Right lobe of liver (tissue), 6 donors: ENCODE results near the gene CDAN1. TPM values are rescaled to one million over a fixed set of nuclear protein-coding genes. Genes with fewer than 3 reads are reported as not detected.

Experiments
- ATAC-seq, 4 donors: fragments of 200-7000 bp; cut with Tn5 transposase; one replicate each; pipeline ENCODE4 v1.9.1; 2020; ENCODE audit warnings: mild to moderate bottlenecking in 4 of 4, moderate library complexity in 4 of 4
- DNase-seq, 3 donors: peaks; one replicate each; pipeline ENCODE4 v3.0.0-alpha.2; 2020
- H3K27ac ChIP-seq, 3 donors: fragments of 200-600 bp; one replicate each; pipeline ENCODE4 v1.8.0; 2022
- H3K27me3 ChIP-seq, 2 donors: fragments of 200-600 bp; one replicate each; pipeline ENCODE4 v1.8.0; 2022
- H3K36me3 ChIP-seq, 4 donors: fragments of 200-600 bp; sonication (generic) in 1 of 4; one replicate each; pipeline versions ENCODE4 v1.5.1 to v1.8.0; 2017 to 2022; ENCODE audit warnings: control low read depth in 1 of 4
- H3K4me1 ChIP-seq, 4 donors: fragments of 200-600 bp; sonication (generic) in 1 of 4; one replicate each; pipeline versions ENCODE4 v1.5.1 to v1.8.0; 2017 to 2022; ENCODE audit warnings: control low read depth in 1 of 4
- H3K4me3 ChIP-seq, 3 donors: fragments of 200-600 bp; one replicate each; pipeline ENCODE4 v1.8.0; 2022
- H3K9me3 ChIP-seq, 4 donors: fragments of 200-600 bp; sonication (generic) in 1 of 4; one replicate each; pipeline versions ENCODE4 v1.5.1 to v1.8.0; 2017 to 2022; ENCODE audit warnings: control low read depth in 1 of 4
- CTCF ChIP-seq, 4 donors: fragments of 200-600 bp in 3 of 4; fragments of 450-650 bp in 1 of 4; IDR thresholded peaks; one replicate each; pipeline versions ENCODE4 v1.5.1 to v1.8.0; 2016 to 2022; ENCODE audit warnings: antibody characterized with exemption in 4 of 4, mild to moderate bottlenecking in 2 of 4
- POLR2A ChIP-seq: fragments of 450-650 bp; IDR thresholded peaks from one replicate; pipeline ENCODE4 v1.6.1; 2017; ENCODE audit warnings: antibody characterized with exemption, mild to moderate bottlenecking
- WGBS: methylation state at CpG from one replicate; pipeline ENCODE4 v1.1.6; 2018; ENCODE audit warnings: low coverage, low lambda C conversion rate; ENCODE audit not compliant: insufficient coverage; ENCODE audit errors: missing lambda C conversion rate; 5-methylcytosine and 5-hydroxymethylcytosine counted together
- intact Hi-C, 2 donors: fragments of 100-400 bp; cut with DNase I; formaldehyde crosslinking; loops; one replicate each; pipeline versions ENCODE4 v1.11.2 to v1.14.1; 2022
- total RNA-seq, 6 experiments: library from RNA; depleted of rRNA in 2 of 6; stranded (reverse); fragments of >200 nt in 2 of 6; fragmentation: NEBNext Ultra II Directional in 3 of 6; extraction: Animal tissue kit (Norgen Biotek cat#: 25700) in 3 of 6; gene quantifications; one replicate each; pipeline versions ENCODE4 v1.1.0 to v1.2.4, GENCODE V29; 2016 to 2023
- donor health status: DM: no; HTN: yes; CAD: no.
- donor health status: DM: no; HTN: no; CAD: no.
- donor health status: DM: no; HTN: no; CAD: no.
- donor health status: DM: no; HTN: yes; CAD: no.
- donor health status: DM: no; HTN: yes; CAD: no.

The CDAN1 gene
- total RNA-seq, 6 experiments from 2014 or later, result 5.0 to 8.2 (median 6.3) TPM

DNA sequence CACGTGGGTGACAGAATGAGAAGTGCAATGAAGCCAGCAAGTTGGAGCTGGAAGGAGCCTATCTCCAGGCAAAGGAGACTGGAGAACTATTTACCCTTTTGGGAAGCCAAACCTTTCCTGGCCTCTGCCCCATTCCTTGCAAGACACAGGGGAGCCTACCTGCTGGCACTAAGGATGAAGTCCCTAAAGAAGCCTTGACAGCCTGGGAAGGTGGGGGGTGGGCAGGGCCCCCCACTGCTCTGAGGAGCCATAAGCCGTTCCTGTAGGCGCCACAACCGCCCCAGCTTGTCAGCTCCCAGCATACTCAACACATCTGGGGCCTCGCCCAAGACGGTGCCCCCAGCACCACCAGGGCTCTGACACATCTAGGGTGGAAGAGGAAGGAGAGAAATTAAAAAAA lies 5.5 kb downstream of the CDAN1 start:
- Histone ChIP-seq H3K4me1 (peaks cover 0 to 7% (median 0%) of the 10 kb centered on the region in 4 donors), H3K27me3 (no peaks in the 10 kb centered on the region), H3K4me3 (no peak overlapping the region), H3K36me3 (peaks cover 0 to 77% (median 22%) of the 10 kb centered on the region in 4 donors), H3K9me3 (no peaks in the 10 kb centered on the region), H3K27ac (no peak overlapping the region)
- TF ChIP-seq CTCF (IDR thresholded peaks at IDR 0.05) (no peak), POLR2A (no peak)
- 97% methylated on average over 6 of the region's 6 CpGs for WGBS
- DNase-seq (no peak), ATAC-seq (no peak)
- intact Hi-C loops, result no loop called here

- no peaks in the 10 kb centered on the region for H3K27me3 ChIP-seq
- intact Hi-C loops, result no loop called here
- TF ChIP-seq POLR2A (no peak), CTCF (IDR thresholded peaks at IDR 0.05) (no peak)
- no peaks in the 10 kb centered on the region for H3K9me3 ChIP-seq
- H3K4me1 ChIP-seq, result no peaks in the 10 kb centered on the region
- DNase-seq (no peak), ATAC-seq (no peak)
- no peak overlapping the region for H3K4me3 ChIP-seq
- peaks cover 0 to 85% (median 23%) of the 10 kb centered on the region in 4 donors for H3K36me3 ChIP-seq
- H3K27ac ChIP-seq, result no peak overlapping the region
- WGBS, result no CpG with 5 or more reads among the region's 14 CpGs
Observed at GRCh38 chr15:42730536-42730935, 6.4 kb downstream of the CDAN1 start.

DNA sequence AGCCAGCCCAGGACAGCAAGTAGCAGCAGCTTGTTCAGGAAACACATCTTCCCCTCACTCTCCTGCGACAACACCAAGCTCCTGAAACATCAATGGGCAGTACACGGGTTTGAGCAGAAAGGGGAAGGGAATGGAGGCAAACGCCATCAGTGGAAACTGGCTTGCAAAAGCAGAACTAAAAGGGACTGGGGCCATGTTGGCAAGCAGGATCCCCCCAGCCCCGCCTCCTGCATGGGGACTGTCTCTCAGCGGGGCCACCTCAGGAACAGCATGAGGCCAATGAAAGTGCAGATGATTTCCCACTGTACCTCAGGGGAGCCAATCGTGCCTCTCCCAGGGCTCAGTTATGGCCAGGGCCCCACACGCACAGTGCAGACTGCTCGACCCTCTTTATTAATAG lies 6.8 kb downstream of the CDAN1 start:
- Histone ChIP-seq H3K27ac (no peak overlapping the region), H3K9me3 (no peaks in the 10 kb centered on the region), H3K27me3 (no peaks in the 10 kb centered on the region), H3K4me1 (no peaks in the 10 kb centered on the region), H3K4me3 (no peak overlapping the region), H3K36me3 (peaks cover 0 to 86% (median 25%) of the 10 kb centered on the region in 4 donors)
- no peak for DNase-seq
- intact Hi-C loops, result no loop called here
- 81% methylated on average over 4 of the region's 8 CpGs for WGBS
- ATAC-seq, result no peak
- no peak for TF ChIP-seq CTCF (IDR thresholded peaks at IDR 0.05)
- TF ChIP-seq POLR2A, result no peak

DNA sequence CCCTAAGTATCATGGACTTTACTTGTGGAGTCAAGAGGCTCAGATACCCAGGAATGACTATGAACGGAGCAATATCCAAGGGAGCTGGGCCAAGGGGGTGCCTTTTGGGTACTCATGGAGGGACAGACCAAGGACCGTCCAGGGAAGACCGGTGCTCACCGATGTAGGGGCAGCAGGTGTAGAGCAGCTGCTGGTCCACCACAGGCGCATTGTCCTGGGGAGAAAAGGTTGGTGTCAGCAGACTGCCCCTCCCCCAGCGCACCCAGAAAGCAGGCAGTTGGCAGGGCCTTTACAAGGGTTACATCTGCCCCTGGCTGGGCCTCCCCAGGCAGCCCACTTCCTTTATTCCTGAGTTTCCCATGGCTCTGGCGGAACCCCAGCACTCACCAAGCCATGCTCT lies 7.5 kb downstream of the CDAN1 start:
- Histone ChIP-seq H3K9me3 (no peaks in the 10 kb centered on the region), H3K4me1 (no peaks in the 10 kb centered on the region), H3K27ac (no peak overlapping the region), H3K4me3 (no peak overlapping the region), H3K27me3 (no peaks in the 10 kb centered on the region), H3K36me3 (peaks cover 0 to 89% (median 27%) of the 10 kb centered on the region in 4 donors)
- no CpG with 5 or more reads among the region's 7 CpGs for WGBS
- intact Hi-C loops, result no loop called here
- ATAC-seq (no peak), DNase-seq (no peak)
- TF ChIP-seq POLR2A (no peak), CTCF (IDR thresholded peaks at IDR 0.05) (no peak)

- Histone ChIP-seq H3K9me3 (no peaks in the 10 kb centered on the region), H3K36me3 (peaks cover 0 to 92% (median 30%) of the 10 kb centered on the region in 4 donors), H3K27me3 (no peaks in the 10 kb centered on the region), H3K4me3 (no peak overlapping the region), H3K27ac (no peak overlapping the region), H3K4me1 (no peaks in the 10 kb centered on the region)
- no peak for TF ChIP-seq CTCF (IDR thresholded peaks at IDR 0.05)
- no peak for TF ChIP-seq POLR2A
- intact Hi-C loops, result no loop called here
- 92% methylated on average over 7 of the region's 14 CpGs for WGBS
- DNase-seq (no peak), ATAC-seq (no peak)
Observed at GRCh38 chr15:42728972-42729371, 8.0 kb downstream of the CDAN1 start.
